HEK293 (cell line): ENCODE data around the gene WWTR1.

Experiments
- CTCF ChIP-seq: fragments of 450-650 bp; formaldehyde crosslinking; IDR thresholded peaks from 2 replicates; pipeline ENCODE4 v1.5.1; 2016; ENCODE audit warnings: missing biosample characterization, missing genetic modification characterization
- TCF7L2 ChIP-seq: IDR thresholded peaks from 2 replicates; pipeline ENCODE4 v1.6.1; 2011; ENCODE audit warnings: low read depth, mild to moderate bottlenecking, inconsistent platforms, low read length, moderate library complexity, borderline replicate concordance
- YY1 ChIP-seq: fragments of 450-650 bp; formaldehyde crosslinking; IDR thresholded peaks from 2 replicates; pipeline ENCODE4 v1.5.1; 2018; ENCODE audit warnings: missing biosample characterization, missing genetic modification characterization
- ZNF184 ChIP-seq: fragments of 450-650 bp; IDR thresholded peaks from 2 replicates; pipeline ENCODE4 v1.5.1; 2018; ENCODE audit warnings: missing biosample characterization, mild to moderate bottlenecking, missing genetic modification characterization
- ZNF707 ChIP-seq: fragments of 450-650 bp; formaldehyde crosslinking; IDR thresholded peaks from 2 replicates; pipeline ENCODE4 v1.5.1; 2016; ENCODE audit warnings: missing biosample characterization, missing genetic modification characterization
- ZNF837 ChIP-seq: fragments of 450-650 bp; formaldehyde crosslinking; IDR thresholded peaks from 2 replicates; pipeline ENCODE4 v1.5.1; 2016; ENCODE audit warnings: missing biosample characterization, missing genetic modification characterization
- TF ChIP-seq, protein P1 (sequence below): sonication (generic); formaldehyde crosslinking; IDR thresholded peaks from 2 replicates; pipeline ENCODE4 v1.8.1; 2022; ENCODE audit warnings: mild to moderate bottlenecking, moderate library complexity, missing genetic modification reagents

- TF ChIP-seq TCF7L2 (no peak), YY1 (tag by site-specific recombination) (no peak), ZNF184 (no peak), CTCF (tag by site-specific recombination) (no peak), ZNF707 (no peak), ZNF837 (tag by site-specific recombination) (no peak)
- TF ChIP-seq, protein P1, sequence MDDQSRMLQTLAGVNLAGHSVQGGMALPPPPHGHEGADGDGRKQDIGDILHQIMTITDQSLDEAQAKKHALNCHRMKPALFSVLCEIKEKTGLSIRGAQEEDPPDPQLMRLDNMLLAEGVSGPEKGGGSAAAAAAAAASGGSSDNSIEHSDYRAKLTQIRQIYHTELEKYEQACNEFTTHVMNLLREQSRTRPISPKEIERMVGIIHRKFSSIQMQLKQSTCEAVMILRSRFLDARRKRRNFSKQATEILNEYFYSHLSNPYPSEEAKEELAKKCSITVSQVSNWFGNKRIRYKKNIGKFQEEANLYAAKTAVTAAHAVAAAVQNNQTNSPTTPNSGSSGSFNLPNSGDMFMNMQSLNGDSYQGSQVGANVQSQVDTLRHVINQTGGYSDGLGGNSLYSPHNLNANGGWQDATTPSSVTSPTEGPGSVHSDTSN (CRISPR knock-in tag), result no peak
These were observed 43.8 kb downstream of the WWTR1 start for GRCh38 chr3:149613988-149614387.
